WTC11 (cell line): ENCODE results near the gene PPP2R5A.

Experiments used
- MAX ChIP-seq: sonication (generic); formaldehyde crosslinking; IDR thresholded peaks from 2 replicates; pipeline ENCODE4 v1.8.0; 2022; ENCODE audit warnings: mild to moderate bottlenecking, missing genetic modification reagents
- MLX ChIP-seq: sonication (generic); formaldehyde crosslinking; IDR thresholded peaks from 2 replicates; pipeline ENCODE4 v1.8.1; 2023; ENCODE audit warnings: mild to moderate bottlenecking, missing genetic modification reagents, moderate library complexity
- NFE2L1 ChIP-seq: sonication (generic); formaldehyde crosslinking; IDR thresholded peaks from 2 replicates; pipeline ENCODE4 v1.8.1; 2023; ENCODE audit warnings: missing genetic modification reagents
- NR2C2 ChIP-seq: sonication (generic); formaldehyde crosslinking; IDR thresholded peaks from 2 replicates; pipeline ENCODE4 v1.8.0; 2022; ENCODE audit warnings: mild to moderate bottlenecking, missing genetic modification reagents
- PRDM15 ChIP-seq: sonication (generic); formaldehyde crosslinking; IDR thresholded peaks from 2 replicates; pipeline ENCODE4 v1.8.0; 2022; ENCODE audit warnings: missing genetic modification reagents
- SMAD3 ChIP-seq: sonication (generic); formaldehyde crosslinking; IDR thresholded peaks from 2 replicates; pipeline ENCODE4 v1.8.0; 2022; ENCODE audit warnings: missing genetic modification reagents, mild to moderate bottlenecking, borderline replicate concordance
- SP1 ChIP-seq: sonication (generic); formaldehyde crosslinking; conservative IDR thresholded peaks from 2 replicates; pipeline ENCODE4 v1.8.1; 2022; ENCODE audit warnings: missing genetic modification reagents
- ZNF121 ChIP-seq: sonication (generic); formaldehyde crosslinking; IDR thresholded peaks from 2 replicates; pipeline ENCODE4 v1.8.0; 2023; ENCODE audit warnings: missing genetic modification reagents
- ZNF263 ChIP-seq: sonication (generic); formaldehyde crosslinking; IDR thresholded peaks from 2 replicates; pipeline ENCODE4 v1.8.1; 2022; ENCODE audit warnings: low read depth, mild to moderate bottlenecking, moderate library complexity, missing genetic modification reagents
- ZNF317 ChIP-seq: sonication (generic); formaldehyde crosslinking; IDR thresholded peaks from 2 replicates; pipeline ENCODE4 v1.8.1; 2023; ENCODE audit warnings: low read depth, mild to moderate bottlenecking, moderate library complexity, missing genetic modification reagents, borderline replicate concordance
- TF ChIP-seq, protein P1 (sequence below): fragments of 200-600 bp; IDR thresholded peaks from 2 replicates; pipeline ENCODE4 v1.8.0; 2022; ENCODE audit warnings: antibody characterized with exemption
- TF ChIP-seq, protein P2 (sequence below): fragments of 250-450 bp; sonication (Bioruptor Pico); IDR thresholded peaks from 2 replicates; pipeline ENCODE4 v1.8.0; 2021; ENCODE audit warnings: mild to moderate bottlenecking

DNA sequence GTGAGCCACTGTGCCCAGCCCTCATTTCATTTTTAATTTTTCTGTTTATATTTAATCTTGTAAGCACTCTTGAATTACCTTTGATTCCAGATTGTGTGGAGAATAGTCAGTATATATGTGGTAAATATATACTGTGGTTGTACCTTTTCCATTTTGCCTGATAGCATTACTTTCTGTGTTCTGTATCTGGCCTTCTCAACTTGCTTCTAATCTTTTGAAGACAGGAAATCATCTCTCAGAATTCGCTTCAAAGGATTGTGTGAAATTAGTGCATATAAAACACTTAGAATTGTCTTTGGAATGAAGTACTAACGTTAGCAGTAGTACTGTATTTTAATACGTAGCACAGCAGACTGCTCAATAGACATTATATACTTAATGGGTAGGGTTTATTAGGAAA lies 37.9 kb downstream of the PPP2R5A start:
- TF ChIP-seq MAX (CRISPR knock-in tag) (no peak), SP1 (CRISPR knock-in tag) (no peak), NFE2L1 (no peak), SMAD3 (CRISPR knock-in tag) (no peak), ZNF121 (CRISPR knock-in tag) (no peak), NR2C2 (no peak), ZNF263 (CRISPR knock-in tag) (no peak), ZNF317 (CRISPR knock-in tag) (no peak), MLX (CRISPR knock-in tag) (no peak), PRDM15 (CRISPR knock-in tag) (no peak)
- TF ChIP-seq, protein P1, sequence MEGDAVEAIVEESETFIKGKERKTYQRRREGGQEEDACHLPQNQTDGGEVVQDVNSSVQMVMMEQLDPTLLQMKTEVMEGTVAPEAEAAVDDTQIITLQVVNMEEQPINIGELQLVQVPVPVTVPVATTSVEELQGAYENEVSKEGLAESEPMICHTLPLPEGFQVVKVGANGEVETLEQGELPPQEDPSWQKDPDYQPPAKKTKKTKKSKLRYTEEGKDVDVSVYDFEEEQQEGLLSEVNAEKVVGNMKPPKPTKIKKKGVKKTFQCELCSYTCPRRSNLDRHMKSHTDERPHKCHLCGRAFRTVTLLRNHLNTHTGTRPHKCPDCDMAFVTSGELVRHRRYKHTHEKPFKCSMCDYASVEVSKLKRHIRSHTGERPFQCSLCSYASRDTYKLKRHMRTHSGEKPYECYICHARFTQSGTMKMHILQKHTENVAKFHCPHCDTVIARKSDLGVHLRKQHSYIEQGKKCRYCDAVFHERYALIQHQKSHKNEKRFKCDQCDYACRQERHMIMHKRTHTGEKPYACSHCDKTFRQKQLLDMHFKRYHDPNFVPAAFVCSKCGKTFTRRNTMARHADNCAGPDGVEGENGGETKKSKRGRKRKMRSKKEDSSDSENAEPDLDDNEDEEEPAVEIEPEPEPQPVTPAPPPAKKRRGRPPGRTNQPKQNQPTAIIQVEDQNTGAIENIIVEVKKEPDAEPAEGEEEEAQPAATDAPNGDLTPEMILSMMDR = no peak
- TF ChIP-seq, protein P2, sequence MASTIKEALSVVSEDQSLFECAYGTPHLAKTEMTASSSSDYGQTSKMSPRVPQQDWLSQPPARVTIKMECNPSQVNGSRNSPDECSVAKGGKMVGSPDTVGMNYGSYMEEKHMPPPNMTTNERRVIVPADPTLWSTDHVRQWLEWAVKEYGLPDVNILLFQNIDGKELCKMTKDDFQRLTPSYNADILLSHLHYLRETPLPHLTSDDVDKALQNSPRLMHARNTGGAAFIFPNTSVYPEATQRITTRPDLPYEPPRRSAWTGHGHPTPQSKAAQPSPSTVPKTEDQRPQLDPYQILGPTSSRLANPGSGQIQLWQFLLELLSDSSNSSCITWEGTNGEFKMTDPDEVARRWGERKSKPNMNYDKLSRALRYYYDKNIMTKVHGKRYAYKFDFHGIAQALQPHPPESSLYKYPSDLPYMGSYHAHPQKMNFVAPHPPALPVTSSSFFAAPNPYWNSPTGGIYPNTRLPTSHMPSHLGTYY = no peak
